ENCODE measurements around the gene ZNHIT2. TPM values are rescaled to one million over a fixed set of nuclear protein-coding genes. Genes with fewer than 3 reads are reported as not detected.

Gene ZNHIT2
- total and polyA plus RNA-seq, 10 of the 15 experiments (the other 5 are each of a cell fraction or from before 2014, with no cell fraction given), result 0.24 to 20.4 (median 15.5) TPM; not detected in 1

DNA sequence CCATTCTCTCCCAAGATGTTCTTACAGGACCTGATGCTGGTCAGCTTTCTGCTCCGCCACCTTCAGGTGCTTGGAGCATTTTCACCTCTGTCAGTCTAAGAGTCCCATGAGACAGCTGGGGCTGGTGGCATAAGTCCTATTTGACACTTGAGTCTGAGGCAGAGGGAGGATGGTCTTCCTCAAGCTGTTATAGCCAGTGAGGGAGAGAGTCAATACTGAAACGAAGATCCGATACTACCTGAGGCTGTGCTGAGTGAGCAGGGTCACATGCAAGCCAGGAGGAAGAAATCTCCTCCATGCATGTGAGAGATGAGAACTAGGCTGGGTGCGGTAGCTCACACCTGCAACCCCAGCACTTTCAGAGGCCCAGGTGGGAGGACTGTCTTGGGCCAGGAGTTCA lies 27.9 kb downstream of the ZNHIT2 start:
- Histone ChIP-seq H3K27me3 (replicated peaks in 1 of 2; ENCODE audit: control insufficient read depth in 2 of 2, insufficient read depth in 2 of 2, low read length in 1 of 2) (no peaks in the 10 kb centered on the region), H3K36me3 (ENCODE audit: control insufficient read depth in 2 of 2, insufficient read depth in 2 of 2, low read length in 1 of 2) (peaks cover 5 to 11% of the 10 kb centered on the region in 2 experiments), H4K20me1 (ENCODE audit: control insufficient read depth, insufficient read depth) (no peaks in the 10 kb centered on the region), H3K79me2 (ENCODE audit: control insufficient read depth, insufficient read depth, low read length) (peaks cover 7% of the 10 kb centered on the region), H3K9me3 (replicated peaks; ENCODE audit: control insufficient read depth, insufficient read depth, low read length) (no peaks in the 10 kb centered on the region), H3K9ac (ENCODE audit: control insufficient read depth, insufficient read depth, low read length) (no peak overlapping the region), H3K4me3 (no peak overlapping the region), H3K27ac (ENCODE audit: control insufficient read depth, insufficient read depth) (no peak overlapping the region), H3K4me1 (ENCODE audit: control insufficient read depth, insufficient read depth, low read length) (peaks cover 6% of the 10 kb centered on the region), H2AFZ (ENCODE audit: control insufficient read depth, low read depth, low read length) (no peak overlapping the region), H3K4me2 (ENCODE audit: control insufficient read depth, insufficient read depth) (no peak overlapping the region)
- RAD21 ChIA-PET (ENCODE audit: unreplicated experiment), result no interaction called here
- TF ChIP-seq RB1 (IDR thresholded peaks at IDR 0.05; ENCODE audit: borderline replicate concordance), result no peak
- TF ChIP-seq, protein P1, sequence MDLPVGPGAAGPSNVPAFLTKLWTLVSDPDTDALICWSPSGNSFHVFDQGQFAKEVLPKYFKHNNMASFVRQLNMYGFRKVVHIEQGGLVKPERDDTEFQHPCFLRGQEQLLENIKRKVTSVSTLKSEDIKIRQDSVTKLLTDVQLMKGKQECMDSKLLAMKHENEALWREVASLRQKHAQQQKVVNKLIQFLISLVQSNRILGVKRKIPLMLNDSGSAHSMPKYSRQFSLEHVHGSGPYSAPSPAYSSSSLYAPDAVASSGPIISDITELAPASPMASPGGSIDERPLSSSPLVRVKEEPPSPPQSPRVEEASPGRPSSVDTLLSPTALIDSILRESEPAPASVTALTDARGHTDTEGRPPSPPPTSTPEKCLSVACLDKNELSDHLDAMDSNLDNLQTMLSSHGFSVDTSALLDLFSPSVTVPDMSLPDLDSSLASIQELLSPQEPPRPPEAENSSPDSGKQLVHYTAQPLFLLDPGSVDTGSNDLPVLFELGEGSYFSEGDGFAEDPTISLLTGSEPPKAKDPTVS (IDR thresholded peaks at IDR 0.05; ENCODE audit: low read depth, low read length), result no peak
- TF ChIP-seq NR2F1 (conservative IDR thresholded peaks at IDR 0.05), result no peak
- no peak for TF ChIP-seq ZSCAN29 (IDR thresholded peaks at IDR 0.05)
- TF ChIP-seq EED (IDR thresholded peaks at IDR 0.05; ENCODE audit: low read depth), result no peak
- TF ChIP-seq ZZZ3 (IDR thresholded peaks at IDR 0.05; ENCODE audit: control insufficient read depth, insufficient read length, low read depth), result no peak
- TF ChIP-seq, protein P2, sequence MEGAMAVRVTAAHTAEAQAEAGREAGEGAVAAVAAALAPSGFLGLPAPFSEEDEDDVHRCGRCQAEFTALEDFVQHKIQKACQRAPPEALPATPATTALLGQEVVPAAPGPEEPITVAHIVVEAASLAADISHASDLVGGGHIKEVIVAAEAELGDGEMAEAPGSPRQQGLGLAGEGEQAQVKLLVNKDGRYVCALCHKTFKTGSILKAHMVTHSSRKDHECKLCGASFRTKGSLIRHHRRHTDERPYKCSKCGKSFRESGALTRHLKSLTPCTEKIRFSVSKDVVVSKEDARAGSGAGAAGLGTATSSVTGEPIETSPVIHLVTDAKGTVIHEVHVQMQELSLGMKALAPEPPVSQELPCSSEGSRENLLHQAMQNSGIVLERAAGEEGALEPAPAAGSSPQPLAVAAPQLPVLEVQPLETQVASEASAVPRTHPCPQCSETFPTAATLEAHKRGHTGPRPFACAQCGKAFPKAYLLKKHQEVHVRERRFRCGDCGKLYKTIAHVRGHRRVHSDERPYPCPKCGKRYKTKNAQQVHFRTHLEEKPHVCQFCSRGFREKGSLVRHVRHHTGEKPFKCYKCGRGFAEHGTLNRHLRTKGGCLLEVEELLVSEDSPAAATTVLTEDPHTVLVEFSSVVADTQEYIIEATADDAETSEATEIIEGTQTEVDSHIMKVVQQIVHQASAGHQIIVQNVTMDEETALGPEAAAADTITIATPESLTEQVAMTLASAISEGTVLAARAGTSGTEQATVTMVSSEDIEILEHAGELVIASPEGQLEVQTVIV (IDR thresholded peaks at IDR 0.05; ENCODE audit: borderline replicate concordance, partially characterized antibody), result no peak
- TF ChIP-seq ASH2L (IDR thresholded peaks at IDR 0.05; ENCODE audit: borderline replicate concordance, low read depth), result no peak
- TF ChIP-seq, protein P3, sequence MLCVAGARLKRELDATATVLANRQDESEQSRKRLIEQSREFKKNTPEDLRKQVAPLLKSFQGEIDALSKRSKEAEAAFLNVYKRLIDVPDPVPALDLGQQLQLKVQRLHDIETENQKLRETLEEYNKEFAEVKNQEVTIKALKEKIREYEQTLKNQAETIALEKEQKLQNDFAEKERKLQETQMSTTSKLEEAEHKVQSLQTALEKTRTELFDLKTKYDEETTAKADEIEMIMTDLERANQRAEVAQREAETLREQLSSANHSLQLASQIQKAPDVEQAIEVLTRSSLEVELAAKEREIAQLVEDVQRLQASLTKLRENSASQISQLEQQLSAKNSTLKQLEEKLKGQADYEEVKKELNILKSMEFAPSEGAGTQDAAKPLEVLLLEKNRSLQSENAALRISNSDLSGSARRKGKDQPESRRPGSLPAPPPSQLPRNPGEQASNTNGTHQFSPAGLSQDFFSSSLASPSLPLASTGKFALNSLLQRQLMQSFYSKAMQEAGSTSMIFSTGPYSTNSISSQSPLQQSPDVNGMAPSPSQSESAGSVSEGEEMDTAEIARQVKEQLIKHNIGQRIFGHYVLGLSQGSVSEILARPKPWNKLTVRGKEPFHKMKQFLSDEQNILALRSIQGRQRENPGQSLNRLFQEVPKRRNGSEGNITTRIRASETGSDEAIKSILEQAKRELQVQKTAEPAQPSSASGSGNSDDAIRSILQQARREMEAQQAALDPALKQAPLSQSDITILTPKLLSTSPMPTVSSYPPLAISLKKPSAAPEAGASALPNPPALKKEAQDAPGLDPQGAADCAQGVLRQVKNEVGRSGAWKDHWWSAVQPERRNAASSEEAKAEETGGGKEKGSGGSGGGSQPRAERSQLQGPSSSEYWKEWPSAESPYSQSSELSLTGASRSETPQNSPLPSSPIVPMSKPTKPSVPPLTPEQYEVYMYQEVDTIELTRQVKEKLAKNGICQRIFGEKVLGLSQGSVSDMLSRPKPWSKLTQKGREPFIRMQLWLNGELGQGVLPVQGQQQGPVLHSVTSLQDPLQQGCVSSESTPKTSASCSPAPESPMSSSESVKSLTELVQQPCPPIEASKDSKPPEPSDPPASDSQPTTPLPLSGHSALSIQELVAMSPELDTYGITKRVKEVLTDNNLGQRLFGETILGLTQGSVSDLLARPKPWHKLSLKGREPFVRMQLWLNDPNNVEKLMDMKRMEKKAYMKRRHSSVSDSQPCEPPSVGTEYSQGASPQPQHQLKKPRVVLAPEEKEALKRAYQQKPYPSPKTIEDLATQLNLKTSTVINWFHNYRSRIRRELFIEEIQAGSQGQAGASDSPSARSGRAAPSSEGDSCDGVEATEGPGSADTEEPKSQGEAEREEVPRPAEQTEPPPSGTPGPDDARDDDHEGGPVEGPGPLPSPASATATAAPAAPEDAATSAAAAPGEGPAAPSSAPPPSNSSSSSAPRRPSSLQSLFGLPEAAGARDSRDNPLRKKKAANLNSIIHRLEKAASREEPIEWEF (IDR thresholded peaks at IDR 0.05; ENCODE audit: insufficient replicate concordance, low read depth, low read length), result no peak
- no peak for TF ChIP-seq ZBED1 (IDR thresholded peaks at IDR 0.05; ENCODE audit: borderline replicate concordance)
- TF ChIP-seq SMAD1 (IDR thresholded peaks at IDR 0.05; ENCODE audit: low read depth, partially characterized antibody), result no peak
- no peak for TF ChIP-seq ETV6 (conservative IDR thresholded peaks at IDR 0.05 in 1 of 2, IDR thresholded peaks at IDR 0.05 in 1 of 2; ENCODE audit: borderline replicate concordance in 1 of 2, low read depth in 1 of 2)
- TF ChIP-seq GATAD2B (conservative IDR thresholded peaks at IDR 0.05; ENCODE audit: low read depth), result no peak
- ATAC-seq (no peak), DNase-seq (ENCODE audit: low read depth, low spot score) (no peak), FAIRE-seq (no peak)
- intact Hi-C loops (cut with micrococcal nuclease; ENCODE audit: unreplicated experiment), result no loop called here
- in situ Hi-C loops (cut with MboI), result no loop called here
- WGBS (ENCODE audit: insufficient coverage, insufficient replicate concordance, low lambda C conversion rate, missing lambda C conversion rate), result 89% methylated on average over 4 of the region's 4 CpGs
- SMC1A ChIA-PET (ENCODE audit: uncharacterized antibody, unreplicated experiment), result interaction anchor here (0.6 to 2.2 kb wide), 3 partner anchors 29 to 276 kb away, joined by 3 to 5 read pairs (median 3); partner anchors contain the start of gene ARL2
- BruUV-seq (replicated peaks), result no TSS peak
- CTCF ChIA-PET, result interaction anchor here (1.1 to 2.0 kb wide), 4 partner anchors 12 to 77 kb away, joined by 3 to 6 read pairs (median 4); no protein-coding TSS in a partner anchor
- POLR2A ChIA-PET, result interaction anchor here (1.4 to 1.5 kb wide), 2 partner anchors 64 to 75 kb away, joined by 4 to 7 read pairs; partner anchors contain the start of gene ARL2

All from GM12878 (cell line).